ENCODE data around the gene AGFG2.

DNA sequence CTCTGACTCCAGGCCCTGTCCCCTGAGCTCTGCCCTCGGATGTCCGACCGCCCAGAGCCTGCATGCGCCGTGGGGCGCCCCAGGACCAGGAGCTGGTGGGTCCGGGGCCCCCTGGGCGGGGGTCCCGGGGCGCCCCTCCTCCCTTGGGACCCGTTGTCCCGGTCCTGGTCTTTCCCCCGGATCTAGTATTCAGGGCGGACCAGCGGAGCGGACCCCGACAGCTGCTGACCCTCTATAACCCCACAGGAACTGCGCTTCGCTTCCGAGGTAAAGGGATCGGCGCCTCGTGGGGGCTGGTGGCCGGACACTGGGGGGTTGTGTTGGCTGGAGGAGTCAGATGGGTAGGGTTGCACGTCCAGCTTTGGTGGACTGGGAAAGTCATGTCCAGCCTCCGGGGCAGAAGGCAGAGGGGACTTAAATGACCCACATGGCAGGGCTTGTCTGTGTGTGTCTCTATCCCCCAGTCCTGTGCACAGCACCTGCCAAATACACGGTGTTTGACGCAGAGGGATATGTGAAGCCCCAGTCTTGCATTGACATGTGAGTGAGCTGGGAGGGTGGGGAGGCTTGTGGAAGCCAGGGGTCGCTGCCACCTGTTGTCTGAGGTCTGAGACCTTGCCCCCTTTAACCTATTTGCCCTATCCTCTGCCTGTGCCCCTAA lies 73.9 kb downstream of the AGFG2 start:
- TF ChIP-seq, protein P1, sequence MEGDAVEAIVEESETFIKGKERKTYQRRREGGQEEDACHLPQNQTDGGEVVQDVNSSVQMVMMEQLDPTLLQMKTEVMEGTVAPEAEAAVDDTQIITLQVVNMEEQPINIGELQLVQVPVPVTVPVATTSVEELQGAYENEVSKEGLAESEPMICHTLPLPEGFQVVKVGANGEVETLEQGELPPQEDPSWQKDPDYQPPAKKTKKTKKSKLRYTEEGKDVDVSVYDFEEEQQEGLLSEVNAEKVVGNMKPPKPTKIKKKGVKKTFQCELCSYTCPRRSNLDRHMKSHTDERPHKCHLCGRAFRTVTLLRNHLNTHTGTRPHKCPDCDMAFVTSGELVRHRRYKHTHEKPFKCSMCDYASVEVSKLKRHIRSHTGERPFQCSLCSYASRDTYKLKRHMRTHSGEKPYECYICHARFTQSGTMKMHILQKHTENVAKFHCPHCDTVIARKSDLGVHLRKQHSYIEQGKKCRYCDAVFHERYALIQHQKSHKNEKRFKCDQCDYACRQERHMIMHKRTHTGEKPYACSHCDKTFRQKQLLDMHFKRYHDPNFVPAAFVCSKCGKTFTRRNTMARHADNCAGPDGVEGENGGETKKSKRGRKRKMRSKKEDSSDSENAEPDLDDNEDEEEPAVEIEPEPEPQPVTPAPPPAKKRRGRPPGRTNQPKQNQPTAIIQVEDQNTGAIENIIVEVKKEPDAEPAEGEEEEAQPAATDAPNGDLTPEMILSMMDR (IDR thresholded peaks at IDR 0.05): no peak
- TF ChIP-seq POLR2A (IDR thresholded peaks at IDR 0.05): no peak

Measured in lower leg skin (tissue), 3 donors.